Tibial nerve (tissue), 3 donors: ENCODE results near the gene MMP25.

Experiments used
- POLR2A ChIP-seq, 2 donors: fragments of 450-650 bp; IDR thresholded peaks; one replicate each; pipeline ENCODE4 v1.6.1; 2017; ENCODE audit warnings: antibody characterized with exemption in 2 of 2, mild to moderate bottlenecking in 2 of 2, moderate library complexity in 2 of 2
- TF ChIP-seq, protein P1 (sequence below), 5 experiments: fragments of 200-600 bp in 3 of 5; fragments of 450-650 bp in 2 of 5; sonication (generic) in 3 of 5; IDR thresholded peaks; one replicate each; pipeline ENCODE4 v1.5.1; 2016 to 2019; ENCODE audit warnings: antibody characterized with exemption in 5 of 5, mild to moderate bottlenecking in 3 of 5, moderate library complexity in 2 of 5

DNA sequence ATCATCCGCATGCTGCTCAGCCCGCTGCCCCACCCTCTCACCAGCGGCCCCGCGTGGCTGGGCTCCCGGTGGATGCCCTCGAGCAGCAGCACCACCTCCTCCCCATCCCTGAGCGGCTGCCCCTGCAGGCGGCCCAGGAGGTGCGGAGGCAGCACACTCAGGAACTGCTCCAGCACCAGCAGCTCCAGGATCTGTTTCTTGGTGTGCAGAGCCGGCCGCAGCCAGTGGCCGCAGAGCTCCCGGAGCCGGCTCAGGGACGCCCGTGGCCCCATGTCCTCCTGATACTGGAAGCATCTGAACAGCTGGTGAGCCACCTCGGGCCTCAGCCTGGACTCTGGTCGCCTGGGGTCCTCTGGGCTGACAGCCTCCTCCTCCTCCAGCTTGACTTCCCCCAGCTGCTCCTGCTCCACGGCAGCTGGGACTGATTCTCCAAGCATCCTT, 46.2 kb downstream of the MMP25 start:
- TF ChIP-seq, protein P1, sequence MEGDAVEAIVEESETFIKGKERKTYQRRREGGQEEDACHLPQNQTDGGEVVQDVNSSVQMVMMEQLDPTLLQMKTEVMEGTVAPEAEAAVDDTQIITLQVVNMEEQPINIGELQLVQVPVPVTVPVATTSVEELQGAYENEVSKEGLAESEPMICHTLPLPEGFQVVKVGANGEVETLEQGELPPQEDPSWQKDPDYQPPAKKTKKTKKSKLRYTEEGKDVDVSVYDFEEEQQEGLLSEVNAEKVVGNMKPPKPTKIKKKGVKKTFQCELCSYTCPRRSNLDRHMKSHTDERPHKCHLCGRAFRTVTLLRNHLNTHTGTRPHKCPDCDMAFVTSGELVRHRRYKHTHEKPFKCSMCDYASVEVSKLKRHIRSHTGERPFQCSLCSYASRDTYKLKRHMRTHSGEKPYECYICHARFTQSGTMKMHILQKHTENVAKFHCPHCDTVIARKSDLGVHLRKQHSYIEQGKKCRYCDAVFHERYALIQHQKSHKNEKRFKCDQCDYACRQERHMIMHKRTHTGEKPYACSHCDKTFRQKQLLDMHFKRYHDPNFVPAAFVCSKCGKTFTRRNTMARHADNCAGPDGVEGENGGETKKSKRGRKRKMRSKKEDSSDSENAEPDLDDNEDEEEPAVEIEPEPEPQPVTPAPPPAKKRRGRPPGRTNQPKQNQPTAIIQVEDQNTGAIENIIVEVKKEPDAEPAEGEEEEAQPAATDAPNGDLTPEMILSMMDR (IDR thresholded peaks at IDR 0.05) = no peak
- TF ChIP-seq POLR2A (IDR thresholded peaks at IDR 0.05) = no peak
